GM19240 (cell line): ENCODE data around the gene TRIM40.
"Not testable (repeated sequence)": the region's sequence is repeated elsewhere in the genome, so short reads cannot be mapped to it uniquely, and the experiment has no call there.

Source experiments
- DNase-seq: peaks from one replicate; pipeline ENCODE4 v3.0.0; 2011; ENCODE audit warnings: low spot score; ENCODE audit not compliant: insufficient read length

TRIM40 gene

GRCh38 chr6:30113003-30113759 is 22.8 kb upstream of the TRIM40 start, which contains the start of gene TRIM31:
Gene TRIM31 (minus strand): TSS chr6:30113090. CDS start chr6:30112805, 285 bp downstream.
- DNase-seq, result no peak

DNA sequence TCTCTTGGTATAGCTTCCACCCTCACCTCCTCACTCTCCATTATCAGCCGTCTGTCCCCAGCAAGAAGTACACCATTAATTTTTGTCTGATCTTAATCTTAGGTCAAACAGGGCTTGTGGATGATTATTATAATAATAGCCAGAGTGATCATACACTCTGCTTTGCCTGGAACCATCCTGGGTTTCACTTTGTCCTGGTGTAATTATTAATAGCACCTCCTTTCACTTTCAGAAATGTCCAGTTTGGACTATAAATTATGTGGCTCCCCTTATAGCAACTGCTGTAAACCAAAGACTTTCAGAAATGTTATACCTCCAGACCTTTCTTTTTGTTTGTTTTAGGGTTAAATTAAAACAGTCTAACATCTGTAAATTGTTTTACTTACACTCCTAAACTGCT is 22.1 kb upstream of the TRIM40 start:
- DNase-seq, result no peak

DNA sequence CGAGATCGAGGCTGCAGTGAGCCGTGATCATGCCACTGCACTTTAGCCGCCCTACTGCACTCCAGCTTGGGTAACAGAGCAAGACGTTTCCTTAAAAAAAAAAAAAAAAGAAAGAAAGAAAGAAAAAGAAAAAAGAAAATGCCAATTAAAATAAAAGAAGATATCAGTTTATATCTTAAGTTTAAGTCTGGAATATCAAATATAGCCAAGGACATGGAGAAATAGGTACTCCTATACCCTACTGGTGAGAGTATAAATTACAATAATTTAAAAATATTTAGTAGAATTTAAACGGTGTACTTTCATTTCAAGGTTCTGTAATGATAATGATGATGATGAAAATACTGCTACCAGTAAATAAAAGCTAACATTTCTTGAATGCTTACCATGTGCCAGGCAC is 19.2 kb upstream of the TRIM40 start:
- DNase-seq, result no peak

GRCh38 chr6:30118691-30119090 is 17.2 kb upstream of the TRIM40 start:
- not testable (repeated sequence) for DNase-seq

- no peak for DNase-seq
Observed at GRCh38 chr6:30121446-30122366, 14.2 kb upstream of the TRIM40 start.

GRCh38 chr6:30122515-30122914 is 13.4 kb upstream of the TRIM40 start:
- no peak for DNase-seq

GRCh38 chr6:30127238-30128093 is 8.5 kb upstream of the TRIM40 start:
- DNase-seq, result no peak

DNA sequence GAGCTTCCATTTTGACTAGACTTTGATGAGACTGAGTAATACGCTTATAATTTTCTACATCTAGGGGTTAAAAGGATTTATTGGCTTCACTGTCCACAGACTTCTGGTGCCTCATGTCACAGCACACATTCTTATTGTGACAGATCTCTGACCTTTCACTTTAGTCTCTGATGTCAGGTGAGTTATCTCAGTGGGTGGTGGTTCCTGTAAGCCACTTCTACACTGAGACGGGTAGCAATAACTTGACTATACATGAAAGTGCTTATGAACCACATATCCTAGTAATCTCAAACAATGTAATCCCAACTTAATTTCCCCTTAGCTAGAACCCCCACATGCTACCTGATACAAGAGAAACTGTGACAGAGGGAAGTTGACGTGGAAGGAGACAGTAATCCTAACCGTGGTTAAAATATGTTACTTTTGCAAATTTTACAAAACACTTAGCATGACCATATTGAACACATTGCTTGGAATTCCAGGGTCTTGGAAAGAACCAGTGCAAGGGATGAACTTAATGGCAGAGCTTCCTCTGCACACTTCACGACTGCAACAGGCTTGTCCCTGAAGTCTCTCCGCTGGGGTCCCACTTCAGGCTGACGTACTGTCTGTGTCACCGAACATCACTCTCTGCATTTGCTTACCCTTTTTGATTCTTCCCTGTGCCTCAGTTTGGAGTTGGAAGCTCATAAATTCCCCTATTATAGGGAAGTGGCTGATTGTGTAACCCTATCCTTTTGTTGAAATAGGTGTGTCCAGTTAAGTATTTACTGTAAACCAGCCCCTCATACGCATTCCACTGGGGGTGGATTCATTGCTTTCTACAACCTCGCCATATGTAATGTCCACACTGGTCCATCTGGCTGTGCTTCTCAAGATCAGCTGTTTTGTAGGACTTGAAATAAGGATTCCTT is 6.4 kb upstream of the TRIM40 start:
- no peak for DNase-seq

DNA sequence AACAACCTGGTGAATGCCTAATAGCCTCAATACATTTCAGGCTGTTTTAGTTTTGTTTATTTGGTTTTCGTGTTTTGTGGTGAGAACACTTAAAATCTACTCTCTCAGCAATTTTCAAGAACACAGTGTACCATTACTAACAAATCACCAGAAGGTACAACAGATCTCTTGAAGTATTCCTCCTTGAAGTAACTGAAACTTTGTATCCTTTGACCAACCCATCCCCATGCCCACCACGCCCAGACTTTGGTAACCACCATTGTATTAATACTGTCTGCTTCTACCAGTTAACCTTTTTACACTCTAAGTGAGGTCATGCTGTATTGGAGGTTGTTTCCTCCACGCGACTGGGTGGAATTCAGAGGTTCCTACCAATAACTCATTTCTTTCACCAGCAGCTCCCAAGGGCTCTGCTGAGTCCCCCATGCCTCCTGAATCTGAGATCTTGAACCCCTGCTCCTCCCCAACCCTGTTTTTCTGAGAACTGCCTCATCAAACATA is 5.7 kb upstream of the TRIM40 start:
- no peak for DNase-seq

- peak; percentile 86 for DNase-seq
Observed at GRCh38 chr6:30130887-30131862, 4.8 kb upstream of the TRIM40 start.

GRCh38 chr6:30131947-30132497 is 3.9 kb upstream of the TRIM40 start:
- no peak for DNase-seq

DNA sequence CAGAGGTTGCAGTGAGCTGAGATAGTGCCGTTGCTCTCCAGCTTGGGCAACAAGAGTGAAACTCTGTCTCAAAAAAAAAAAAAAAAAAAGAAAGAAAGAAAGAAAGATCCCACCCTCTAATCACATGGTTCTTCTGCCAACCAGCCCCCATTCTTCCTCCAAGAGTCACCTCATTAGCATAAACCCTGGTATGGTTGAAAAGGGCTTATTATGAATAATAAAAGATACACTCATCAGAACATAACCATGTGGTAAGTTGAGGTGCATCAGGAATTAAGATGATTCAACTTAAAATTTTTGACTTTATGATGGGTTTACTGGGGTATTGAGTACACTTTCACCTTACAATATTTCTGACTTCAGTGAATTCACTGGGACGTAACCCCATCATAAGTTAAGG is 793 bp upstream of the TRIM40 start:
- no peak for DNase-seq

GRCh38 chr6:30136570-30137286 is 788 bp downstream of the TRIM40 start:
- no peak for DNase-seq

- DNase-seq, result not testable (repeated sequence)
Observed at GRCh38 chr6:30140240-30140639, 4.3 kb downstream of the TRIM40 start.

- no peak for DNase-seq
Observed at GRCh38 chr6:30142665-30143064, 6.7 kb downstream of the TRIM40 start.

DNA sequence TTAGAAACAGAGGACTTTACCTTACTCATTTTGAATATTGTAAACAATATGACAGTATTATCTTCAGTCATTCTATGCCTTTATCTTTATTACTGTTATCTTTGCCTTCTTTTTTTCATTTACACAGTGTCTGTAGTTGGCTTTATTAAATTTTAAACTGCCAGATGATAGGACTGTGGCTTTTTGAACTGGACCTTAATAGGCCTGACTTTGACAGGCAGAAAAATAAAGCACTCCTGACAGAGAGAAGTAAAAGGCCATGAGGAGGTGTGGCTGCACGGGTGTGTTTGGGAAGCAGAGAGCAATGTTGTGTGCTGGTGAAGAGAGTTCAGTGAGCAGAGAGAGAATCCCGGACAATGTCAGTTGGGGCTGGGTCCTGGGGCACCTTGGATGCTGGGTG is 7.8 kb downstream of the TRIM40 start:
- no peak for DNase-seq

GRCh38 chr6:30144811-30145210 is 8.9 kb downstream of the TRIM40 start:
- no peak for DNase-seq

- no peak for DNase-seq
Observed at GRCh38 chr6:30145818-30146217, 9.9 kb downstream of the TRIM40 start.
